Keratinocyte (primary cell): Measurements from ENCODE around the gene CFAP73. TPM values are rescaled to one million over a fixed set of nuclear protein-coding genes. Genes with fewer than 3 reads are reported as not detected.
A peak's percentile ranks its signal among the peaks of the same experiment; 100 is the strongest.

Experiments
- DNase-seq: peaks from one replicate; pipeline ENCODE4 v3.0.0-alpha.2; 2011; ENCODE audit warnings: low read depth, missing footprints, low spot score
- FAIRE-seq: peaks from 2 replicates; lab custom pipeline; 2011; peaks lifted over from hg19 to GRCh38; lab: Jason Lieb, UNC
- H2AFZ ChIP-seq: 2 replicates; pipeline ENCODE4 v1.6.0; 2012; ENCODE audit warnings: low read length, control low read depth, inconsistent platforms; ENCODE audit not compliant: control insufficient read depth
- H3K27ac ChIP-seq: 2 replicates; pipeline ENCODE4 v1.5.1; 2011; ENCODE audit warnings: low read length; ENCODE audit not compliant: control insufficient read depth, insufficient read depth
- H3K27me3 ChIP-seq: 3 replicates; pipeline ENCODE4 v1.6.0; 2011; ENCODE audit warnings: low read length; ENCODE audit not compliant: control insufficient read depth, insufficient read depth; ENCODE audit errors: extremely low read depth
- H3K36me3 ChIP-seq, 2 experiments: 2 replicates in 1 of 2; 3 replicates in 1 of 2; pipeline ENCODE4 v1.5.1; 2011; ENCODE audit warnings: low read length in 2 of 2, mild to moderate bottlenecking in 1 of 2; ENCODE audit not compliant: control insufficient read depth in 2 of 2, insufficient read depth in 2 of 2; ENCODE audit errors: extremely low read depth in 1 of 2
- H3K4me1 ChIP-seq: 3 replicates; pipeline ENCODE4 v1.5.1; 2011; ENCODE audit warnings: low read length; ENCODE audit not compliant: control insufficient read depth, insufficient read depth; ENCODE audit errors: extremely low read depth
- H3K4me2 ChIP-seq: 3 replicates; pipeline ENCODE4 v1.6.0; 2011; ENCODE audit warnings: low read depth, low read length; ENCODE audit not compliant: control insufficient read depth, insufficient read depth; ENCODE audit errors: extremely low read depth
- H3K4me3 ChIP-seq, 3 experiments: fragments of 200-600 bp in 1 of 3; sonication (generic) in 1 of 3; 2 replicates in 2 of 3; 3 replicates in 1 of 3; pipeline ENCODE4 v1.5.1; 2011 to 2016; ENCODE audit warnings: low read length in 3 of 3, mild to moderate bottlenecking in 3 of 3, control low read depth in 2 of 3, inconsistent platforms in 1 of 3, low read depth in 1 of 3, mixed read lengths in 1 of 3, mixed run types in 1 of 3, moderate library complexity in 1 of 3; ENCODE audit not compliant: control insufficient read depth in 2 of 3, insufficient read depth in 2 of 3; ENCODE audit errors: extremely low read depth in 1 of 3
- H3K79me2 ChIP-seq: 2 replicates; pipeline ENCODE4 v1.6.0; 2012; ENCODE audit warnings: low read length; ENCODE audit not compliant: control insufficient read depth, insufficient read depth
- H3K9ac ChIP-seq: 3 replicates; pipeline ENCODE4 v1.6.0; 2011; ENCODE audit warnings: low read length; ENCODE audit not compliant: control insufficient read depth, insufficient read depth; ENCODE audit errors: extremely low read depth
- H3K9me1 ChIP-seq: 3 replicates; pipeline ENCODE4 v1.6.0; 2011; ENCODE audit warnings: low read length; ENCODE audit not compliant: control insufficient read depth, insufficient read depth; ENCODE audit errors: extremely low read depth
- H3K9me3 ChIP-seq: 2 replicates; pipeline ENCODE4 v1.5.1; 2012; ENCODE audit warnings: low read depth, low read length; ENCODE audit not compliant: control insufficient read depth
- H4K20me1 ChIP-seq: 3 replicates; pipeline ENCODE4 v1.6.0; 2011; ENCODE audit warnings: low read length; ENCODE audit not compliant: control insufficient read depth, insufficient read depth; ENCODE audit errors: extremely low read depth
- CTCF ChIP-seq, 3 experiments: IDR thresholded peaks in 1 of 3; conservative IDR thresholded peaks in 1 of 3; optimal IDR thresholded peaks in 1 of 3; 2 replicates in 2 of 3; 3 replicates in 1 of 3; pipeline versions ENCODE3 to v1.5.1; 2011; ENCODE audit warnings: low read length in 3 of 3, mild to moderate bottlenecking in 3 of 3, moderate library complexity in 2 of 3, control low read depth in 1 of 3, inconsistent platforms in 1 of 3; ENCODE audit not compliant: insufficient read depth in 2 of 3; ENCODE audit errors: extremely low read depth in 1 of 3
- EZH2 ChIP-seq: IDR thresholded peaks from one replicate; pipeline ENCODE4 v1.6.1; 2012; ENCODE audit warnings: inconsistent platforms, mild to moderate bottlenecking, low read length, moderate library complexity
- dilution Hi-C: fragments of 300-500 bp; cut with MboI; formaldehyde crosslinking; loops from one replicate; pipeline ENCODE4 v1.7.0; 2020; ENCODE audit warnings: low sequenced_read_pairs; ENCODE audit not compliant: extremely low pct_ligation_motif_present
- polyA plus RNA-seq, 5 experiments: library from polyadenylated mRNA; depleted of rRNA in 3 of 5; stranded (reverse) in 3 of 5; stranded (forward) in 1 of 5; unstranded in 1 of 5; fragments of >200 nt; gene quantifications; 1 replicate in 1 of 5; 2 replicates in 3 of 5; 3 replicates in 1 of 5; pipeline versions ENCODE4 v1.2.1 to v1.2.3, GENCODE V29; 2011 to 2012; ENCODE audit warnings: missing spikeins in 2 of 5, low read depth in 1 of 5, low replicate concordance in 1 of 5

The CFAP73 gene
- polyA plus RNA-seq, 1 donor (not counting 4 experiments of a cell fraction or from before 2014, with no cell fraction given), result not detected

- Histone ChIP-seq H3K4me1 (peaks cover 18% of the 10 kb centered on the region), H3K9ac (peak overlapping the region; percentile 9)
- TF ChIP-seq CTCF (optimal IDR thresholded peaks at IDR 0.05 in 1 of 3, IDR thresholded peaks at IDR 0.05 in 1 of 3, conservative IDR thresholded peaks at IDR 0.05 in 1 of 3; ENCODE audit: extremely low read depth in 1 of 3, insufficient read depth in 2 of 3, low read length in 3 of 3) (peak; percentile 22 to 70 (median 67)), EZH2 (peak; percentile 30)
Observed at GRCh38 chr12:113152835-113153814, 3.6 kb downstream of the CFAP73 start.

GRCh38 chr12:113154351-113154973, 4.9 kb downstream of the CFAP73 start:
- Histone ChIP-seq H3K4me1 (peaks cover 15% of the 10 kb centered on the region), H3K9ac (no peak overlapping the region), H3K36me3 (peaks cover 8% of the 10 kb centered on the region in 2 experiments), H4K20me1 (no peaks in the 10 kb centered on the region), H3K79me2 (no peaks in the 10 kb centered on the region), H3K4me2 (peak overlapping the region; percentile 60), H3K9me3 (no peaks in the 10 kb centered on the region), H2AFZ (peak overlapping the region; percentile 40), H3K9me1 (no peaks in the 10 kb centered on the region), H3K4me3 (peak overlapping the region in 2 of 3 experiments; percentile 9 to 38), H3K27ac (no peak overlapping the region), H3K27me3 (peaks cover 17% of the 10 kb centered on the region)
- TF ChIP-seq CTCF (optimal IDR thresholded peaks at IDR 0.05 in 1 of 3, IDR thresholded peaks at IDR 0.05 in 1 of 3, conservative IDR thresholded peaks at IDR 0.05 in 1 of 3; ENCODE audit: extremely low read depth in 1 of 3, insufficient read depth in 2 of 3, low read length in 3 of 3), result no peak
- TF ChIP-seq EZH2, result peak; percentile 18
- dilution Hi-C loops, result loop anchor here (25.0 kb wide), 1 partner anchor 92 kb away; the partner anchor contains the start of gene DTX1
- FAIRE-seq, result no peak
- DNase-seq, result no peak

More at GRCh38 chr12:113152835-113153814, 3.6 kb downstream of the CFAP73 start:
- H3K79me2 ChIP-seq, result no peaks in the 10 kb centered on the region
- H3K27me3 ChIP-seq, result peaks cover 17% of the 10 kb centered on the region
- dilution Hi-C loops, result loop anchor here (25.0 kb wide), 1 partner anchor 91 kb away; the partner anchor contains the start of gene DTX1
- H3K9me1 ChIP-seq, result no peaks in the 10 kb centered on the region
- no peaks in the 10 kb centered on the region for H3K9me3 ChIP-seq
- H2AFZ ChIP-seq, result peak overlapping the region; percentile 75
- DNase-seq, result no peak
- peak; percentile 57 for FAIRE-seq
- H4K20me1 ChIP-seq, result no peaks in the 10 kb centered on the region
- H3K4me3 ChIP-seq, result peak overlapping the region; percentile 27 to 57 (median 51)
- no peak overlapping the region for H3K27ac ChIP-seq
- peak overlapping the region; percentile 87 for H3K4me2 ChIP-seq
- H3K36me3 ChIP-seq, result peaks cover 4 to 5% of the 10 kb centered on the region in 2 experiments
